GM23338 (cell line): ENCODE measurements around the gene MPP2.

Source experiments
- CREB1 ChIP-seq: fragments of 250-450 bp; sonication (Bioruptor Pico); IDR thresholded peaks from 2 replicates; pipeline ENCODE4 v1.5.0; 2020; ENCODE audit warnings: low read depth, mild to moderate bottlenecking, moderate library complexity
- EZH2 ChIP-seq: fragments of 200-600 bp; sonication (generic); IDR thresholded peaks from one replicate; pipeline ENCODE4 v1.8.0; 2017; ENCODE audit warnings: antibody characterized with exemption, mild to moderate bottlenecking, low read depth; ENCODE audit not compliant: unreplicated experiment
- EZH2phosphoT487 ChIP-seq: fragments of 200-600 bp; sonication (generic); IDR thresholded peaks from one replicate; pipeline ENCODE4 v1.8.1; 2018; ENCODE audit warnings: antibody characterized with exemption; ENCODE audit not compliant: unreplicated experiment
- JUNB ChIP-seq: IDR thresholded peaks from one replicate; pipeline ENCODE4 v1.6.1; 2016; ENCODE audit warnings: antibody characterized with exemption; ENCODE audit not compliant: unreplicated experiment
- NANOG ChIP-seq: IDR thresholded peaks from 2 replicates; pipeline ENCODE4 v1.6.1; 2016; ENCODE audit warnings: antibody characterized with exemption, borderline replicate concordance
- POLR2AphosphoS5 ChIP-seq: IDR thresholded peaks from 2 replicates; pipeline ENCODE4 v1.6.1; 2016; ENCODE audit warnings: antibody characterized with exemption, low read depth
- STAT1 ChIP-seq: IDR thresholded peaks from one replicate; pipeline ENCODE4 v1.6.1; 2016; ENCODE audit warnings: antibody characterized with exemption; ENCODE audit not compliant: unreplicated experiment
- TF ChIP-seq, protein P1 (sequence below), 2 experiments: fragments of 200-600 bp in 1 of 2; sonication (generic) in 1 of 2; conservative IDR thresholded peaks; 2 replicates each; pipeline versions ENCODE4 v1.5.1 to v1.6.1; 2016 to 2017; ENCODE audit warnings: antibody characterized with exemption in 2 of 2, low read depth in 2 of 2, mild to moderate bottlenecking in 2 of 2, moderate library complexity in 1 of 2
- TF ChIP-seq, protein P2 (sequence below): IDR thresholded peaks from 2 replicates; pipeline ENCODE4 v1.6.1; 2016; ENCODE audit warnings: antibody characterized with exemption
- TF ChIP-seq, protein P3 (sequence below): IDR thresholded peaks from one replicate; pipeline ENCODE4 v1.6.1; 2018; ENCODE audit warnings: antibody characterized with exemption; ENCODE audit not compliant: unreplicated experiment

DNA sequence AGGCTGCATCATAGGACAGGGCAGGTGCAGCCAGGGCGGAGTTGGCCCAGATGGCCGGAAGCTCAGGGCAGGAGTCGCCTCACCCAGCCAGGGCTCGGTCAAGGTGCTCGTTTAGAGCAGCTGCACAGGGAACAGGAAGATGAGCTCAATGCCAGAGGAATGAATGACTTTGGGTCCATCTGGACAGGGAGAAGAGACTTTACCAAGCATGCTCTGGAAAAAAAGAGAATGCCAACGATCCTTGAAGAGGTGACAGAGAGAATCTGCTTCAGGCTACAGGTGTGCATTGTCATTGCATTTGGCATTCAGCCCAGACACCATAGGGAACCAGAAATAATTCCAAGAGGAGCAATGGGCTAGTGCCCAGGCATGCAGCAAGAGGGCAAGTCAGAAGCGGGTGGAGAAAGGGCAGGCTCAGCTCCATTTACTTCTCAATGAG, 67.6 kb downstream of the MPP2 start:
- TF ChIP-seq, protein P1, sequence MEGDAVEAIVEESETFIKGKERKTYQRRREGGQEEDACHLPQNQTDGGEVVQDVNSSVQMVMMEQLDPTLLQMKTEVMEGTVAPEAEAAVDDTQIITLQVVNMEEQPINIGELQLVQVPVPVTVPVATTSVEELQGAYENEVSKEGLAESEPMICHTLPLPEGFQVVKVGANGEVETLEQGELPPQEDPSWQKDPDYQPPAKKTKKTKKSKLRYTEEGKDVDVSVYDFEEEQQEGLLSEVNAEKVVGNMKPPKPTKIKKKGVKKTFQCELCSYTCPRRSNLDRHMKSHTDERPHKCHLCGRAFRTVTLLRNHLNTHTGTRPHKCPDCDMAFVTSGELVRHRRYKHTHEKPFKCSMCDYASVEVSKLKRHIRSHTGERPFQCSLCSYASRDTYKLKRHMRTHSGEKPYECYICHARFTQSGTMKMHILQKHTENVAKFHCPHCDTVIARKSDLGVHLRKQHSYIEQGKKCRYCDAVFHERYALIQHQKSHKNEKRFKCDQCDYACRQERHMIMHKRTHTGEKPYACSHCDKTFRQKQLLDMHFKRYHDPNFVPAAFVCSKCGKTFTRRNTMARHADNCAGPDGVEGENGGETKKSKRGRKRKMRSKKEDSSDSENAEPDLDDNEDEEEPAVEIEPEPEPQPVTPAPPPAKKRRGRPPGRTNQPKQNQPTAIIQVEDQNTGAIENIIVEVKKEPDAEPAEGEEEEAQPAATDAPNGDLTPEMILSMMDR (conservative IDR thresholded peaks at IDR 0.05; ENCODE audit: low read depth in 2 of 2) = no peak
- no peak for TF ChIP-seq POLR2AphosphoS5
- no peak for TF ChIP-seq NANOG
- TF ChIP-seq EZH2phosphoT487 = no peak
- TF ChIP-seq, protein P2, sequence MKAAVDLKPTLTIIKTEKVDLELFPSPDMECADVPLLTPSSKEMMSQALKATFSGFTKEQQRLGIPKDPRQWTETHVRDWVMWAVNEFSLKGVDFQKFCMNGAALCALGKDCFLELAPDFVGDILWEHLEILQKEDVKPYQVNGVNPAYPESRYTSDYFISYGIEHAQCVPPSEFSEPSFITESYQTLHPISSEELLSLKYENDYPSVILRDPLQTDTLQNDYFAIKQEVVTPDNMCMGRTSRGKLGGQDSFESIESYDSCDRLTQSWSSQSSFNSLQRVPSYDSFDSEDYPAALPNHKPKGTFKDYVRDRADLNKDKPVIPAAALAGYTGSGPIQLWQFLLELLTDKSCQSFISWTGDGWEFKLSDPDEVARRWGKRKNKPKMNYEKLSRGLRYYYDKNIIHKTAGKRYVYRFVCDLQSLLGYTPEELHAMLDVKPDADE = no peak
- no peak for TF ChIP-seq STAT1
- TF ChIP-seq, protein P3, sequence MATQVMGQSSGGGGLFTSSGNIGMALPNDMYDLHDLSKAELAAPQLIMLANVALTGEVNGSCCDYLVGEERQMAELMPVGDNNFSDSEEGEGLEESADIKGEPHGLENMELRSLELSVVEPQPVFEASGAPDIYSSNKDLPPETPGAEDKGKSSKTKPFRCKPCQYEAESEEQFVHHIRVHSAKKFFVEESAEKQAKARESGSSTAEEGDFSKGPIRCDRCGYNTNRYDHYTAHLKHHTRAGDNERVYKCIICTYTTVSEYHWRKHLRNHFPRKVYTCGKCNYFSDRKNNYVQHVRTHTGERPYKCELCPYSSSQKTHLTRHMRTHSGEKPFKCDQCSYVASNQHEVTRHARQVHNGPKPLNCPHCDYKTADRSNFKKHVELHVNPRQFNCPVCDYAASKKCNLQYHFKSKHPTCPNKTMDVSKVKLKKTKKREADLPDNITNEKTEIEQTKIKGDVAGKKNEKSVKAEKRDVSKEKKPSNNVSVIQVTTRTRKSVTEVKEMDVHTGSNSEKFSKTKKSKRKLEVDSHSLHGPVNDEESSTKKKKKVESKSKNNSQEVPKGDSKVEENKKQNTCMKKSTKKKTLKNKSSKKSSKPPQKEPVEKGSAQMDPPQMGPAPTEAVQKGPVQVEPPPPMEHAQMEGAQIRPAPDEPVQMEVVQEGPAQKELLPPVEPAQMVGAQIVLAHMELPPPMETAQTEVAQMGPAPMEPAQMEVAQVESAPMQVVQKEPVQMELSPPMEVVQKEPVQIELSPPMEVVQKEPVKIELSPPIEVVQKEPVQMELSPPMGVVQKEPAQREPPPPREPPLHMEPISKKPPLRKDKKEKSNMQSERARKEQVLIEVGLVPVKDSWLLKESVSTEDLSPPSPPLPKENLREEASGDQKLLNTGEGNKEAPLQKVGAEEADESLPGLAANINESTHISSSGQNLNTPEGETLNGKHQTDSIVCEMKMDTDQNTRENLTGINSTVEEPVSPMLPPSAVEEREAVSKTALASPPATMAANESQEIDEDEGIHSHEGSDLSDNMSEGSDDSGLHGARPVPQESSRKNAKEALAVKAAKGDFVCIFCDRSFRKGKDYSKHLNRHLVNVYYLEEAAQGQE = no peak
- TF ChIP-seq EZH2 = no peak
- TF ChIP-seq JUNB = no peak
- TF ChIP-seq CREB1 (CRISPR knock-in tag) = no peak
